ENCODE measurements around the gene SLC5A6.

- TF ChIP-seq CTCF (IDR thresholded peaks at IDR 0.05) (no peak), EP300 (IDR thresholded peaks at IDR 0.05; ENCODE audit: borderline replicate concordance in 1 of 2, low read depth in 1 of 2, low read length in 1 of 2) (no peak), REST (IDR thresholded peaks at IDR 0.05; ENCODE audit: low read depth, low read length) (no peak), JUND (IDR thresholded peaks at IDR 0.05) (no peak), RXRA (IDR thresholded peaks at IDR 0.05; ENCODE audit: borderline replicate concordance, low read depth) (no peak), POLR2AphosphoS5 (IDR thresholded peaks at IDR 0.05; ENCODE audit: low read depth, low read length) (no peak), RAD21 (IDR thresholded peaks at IDR 0.05; ENCODE audit: low read length) (no peak), NFIC (IDR thresholded peaks at IDR 0.05; ENCODE audit: borderline replicate concordance) (no peak), SMC3 (IDR thresholded peaks at IDR 0.05; ENCODE audit: low read depth, low read length) (no peak)
- TF ChIP-seq, protein P1, sequence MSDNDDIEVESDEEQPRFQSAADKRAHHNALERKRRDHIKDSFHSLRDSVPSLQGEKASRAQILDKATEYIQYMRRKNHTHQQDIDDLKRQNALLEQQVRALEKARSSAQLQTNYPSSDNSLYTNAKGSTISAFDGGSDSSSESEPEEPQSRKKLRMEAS (IDR thresholded peaks at IDR 0.05; ENCODE audit: low read depth): no peak
Measured at GRCh38 chr2:27201675-27202074, 10.4 kb downstream of the SLC5A6 start.

All from SK-N-SH (cell line).